ENCODE data around the gene PTPRE. TPM values are rescaled to one million over a fixed set of nuclear protein-coding genes. Genes with fewer than 3 reads are reported as not detected.

Gene PTPRE
- total and polyA plus RNA-seq, 10 of the 15 experiments (the other 5 are each of a cell fraction or from before 2014, with no cell fraction given) = 2.9 to 7.6 (median 5.8) TPM

DNA sequence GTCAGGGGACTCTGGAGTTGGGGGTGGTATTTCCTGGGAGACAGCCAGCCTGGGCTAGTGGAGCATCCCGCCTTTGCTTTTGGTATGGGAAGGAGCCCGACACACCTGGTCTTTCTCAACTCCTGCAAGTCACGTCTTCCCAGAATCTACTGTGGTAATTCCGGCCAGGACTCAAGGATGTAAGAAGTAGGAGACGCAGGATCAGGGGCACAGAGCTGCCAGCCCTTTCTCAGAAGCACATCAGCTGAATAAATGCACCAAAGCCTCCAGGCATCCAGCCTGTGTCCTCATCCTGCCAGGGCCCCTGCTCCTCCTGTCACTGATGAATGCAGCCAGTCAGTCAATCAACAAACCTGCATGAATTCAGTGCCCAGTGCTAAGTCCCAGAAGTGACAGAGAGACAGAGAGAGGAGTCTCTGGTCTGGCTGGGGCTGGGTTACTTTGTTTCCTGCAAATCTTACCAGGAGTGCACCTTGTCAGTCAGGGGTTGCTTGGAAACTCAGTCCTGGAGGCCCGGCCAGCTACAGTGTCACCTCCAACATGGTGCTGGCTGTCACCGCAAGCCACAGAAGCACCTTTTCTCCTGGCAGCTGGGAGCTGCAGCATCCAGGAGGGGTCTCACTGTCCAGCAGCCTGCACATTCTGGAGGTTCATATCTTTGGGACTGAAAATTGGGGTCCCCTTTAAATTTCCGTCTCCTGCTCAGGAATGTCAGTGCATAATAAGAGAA is 101.8 kb downstream of the PTPRE start:
- TF ChIP-seq NFIC (IDR thresholded peaks at IDR 0.05; ENCODE audit: low read depth, low read length) (no peak), PAX5 (IDR thresholded peaks at IDR 0.05; ENCODE audit: borderline replicate concordance, low read depth, low read length) (no peak), CHD1 (IDR thresholded peaks at IDR 0.05; ENCODE audit: low read depth, low read length) (no peak), NFXL1 (IDR thresholded peaks at IDR 0.05; ENCODE audit: borderline replicate concordance) (no peak)
- TF ChIP-seq, protein P1, sequence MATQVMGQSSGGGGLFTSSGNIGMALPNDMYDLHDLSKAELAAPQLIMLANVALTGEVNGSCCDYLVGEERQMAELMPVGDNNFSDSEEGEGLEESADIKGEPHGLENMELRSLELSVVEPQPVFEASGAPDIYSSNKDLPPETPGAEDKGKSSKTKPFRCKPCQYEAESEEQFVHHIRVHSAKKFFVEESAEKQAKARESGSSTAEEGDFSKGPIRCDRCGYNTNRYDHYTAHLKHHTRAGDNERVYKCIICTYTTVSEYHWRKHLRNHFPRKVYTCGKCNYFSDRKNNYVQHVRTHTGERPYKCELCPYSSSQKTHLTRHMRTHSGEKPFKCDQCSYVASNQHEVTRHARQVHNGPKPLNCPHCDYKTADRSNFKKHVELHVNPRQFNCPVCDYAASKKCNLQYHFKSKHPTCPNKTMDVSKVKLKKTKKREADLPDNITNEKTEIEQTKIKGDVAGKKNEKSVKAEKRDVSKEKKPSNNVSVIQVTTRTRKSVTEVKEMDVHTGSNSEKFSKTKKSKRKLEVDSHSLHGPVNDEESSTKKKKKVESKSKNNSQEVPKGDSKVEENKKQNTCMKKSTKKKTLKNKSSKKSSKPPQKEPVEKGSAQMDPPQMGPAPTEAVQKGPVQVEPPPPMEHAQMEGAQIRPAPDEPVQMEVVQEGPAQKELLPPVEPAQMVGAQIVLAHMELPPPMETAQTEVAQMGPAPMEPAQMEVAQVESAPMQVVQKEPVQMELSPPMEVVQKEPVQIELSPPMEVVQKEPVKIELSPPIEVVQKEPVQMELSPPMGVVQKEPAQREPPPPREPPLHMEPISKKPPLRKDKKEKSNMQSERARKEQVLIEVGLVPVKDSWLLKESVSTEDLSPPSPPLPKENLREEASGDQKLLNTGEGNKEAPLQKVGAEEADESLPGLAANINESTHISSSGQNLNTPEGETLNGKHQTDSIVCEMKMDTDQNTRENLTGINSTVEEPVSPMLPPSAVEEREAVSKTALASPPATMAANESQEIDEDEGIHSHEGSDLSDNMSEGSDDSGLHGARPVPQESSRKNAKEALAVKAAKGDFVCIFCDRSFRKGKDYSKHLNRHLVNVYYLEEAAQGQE (IDR thresholded peaks at IDR 0.05; ENCODE audit: low read depth, low read length) = no peak
- TF ChIP-seq, protein P2, sequence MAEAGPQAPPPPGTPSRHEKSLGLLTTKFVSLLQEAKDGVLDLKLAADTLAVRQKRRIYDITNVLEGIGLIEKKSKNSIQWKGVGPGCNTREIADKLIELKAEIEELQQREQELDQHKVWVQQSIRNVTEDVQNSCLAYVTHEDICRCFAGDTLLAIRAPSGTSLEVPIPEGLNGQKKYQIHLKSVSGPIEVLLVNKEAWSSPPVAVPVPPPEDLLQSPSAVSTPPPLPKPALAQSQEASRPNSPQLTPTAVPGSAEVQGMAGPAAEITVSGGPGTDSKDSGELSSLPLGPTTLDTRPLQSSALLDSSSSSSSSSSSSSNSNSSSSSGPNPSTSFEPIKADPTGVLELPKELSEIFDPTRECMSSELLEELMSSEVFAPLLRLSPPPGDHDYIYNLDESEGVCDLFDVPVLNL (IDR thresholded peaks at IDR 0.05; ENCODE audit: low read depth, low read length) = no peak
- TF ChIP-seq, protein P3, sequence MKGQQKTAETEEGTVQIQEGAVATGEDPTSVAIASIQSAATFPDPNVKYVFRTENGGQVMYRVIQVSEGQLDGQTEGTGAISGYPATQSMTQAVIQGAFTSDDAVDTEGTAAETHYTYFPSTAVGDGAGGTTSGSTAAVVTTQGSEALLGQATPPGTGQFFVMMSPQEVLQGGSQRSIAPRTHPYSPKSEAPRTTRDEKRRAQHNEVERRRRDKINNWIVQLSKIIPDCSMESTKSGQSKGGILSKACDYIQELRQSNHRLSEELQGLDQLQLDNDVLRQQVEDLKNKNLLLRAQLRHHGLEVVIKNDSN (IDR thresholded peaks at IDR 0.05; ENCODE audit: borderline replicate concordance, extremely low read length, insufficient read depth, low read depth, low read length) = no peak
- POLR2A ChIA-PET = no interaction called here
- Histone ChIP-seq H2AFZ (ENCODE audit: control insufficient read depth, low read depth, low read length) (no peak overlapping the region), H3K4me3 (no peak overlapping the region), H3K27me3 (replicated peaks in 1 of 2; ENCODE audit: control insufficient read depth in 2 of 2, insufficient read depth in 2 of 2, low read length in 1 of 2) (0 out of 4 replicates have a peak, but pooled peaks cover 0 to 2% of the 10 kb centered on the region in 2 experiments), H3K4me2 (ENCODE audit: control insufficient read depth, insufficient read depth) (no peak overlapping the region), H3K4me1 (ENCODE audit: control insufficient read depth, insufficient read depth, low read length) (no peaks in the 10 kb centered on the region), H3K79me2 (ENCODE audit: control insufficient read depth, insufficient read depth, low read length) (no peaks in the 10 kb centered on the region), H3K36me3 (ENCODE audit: control insufficient read depth in 2 of 2, insufficient read depth in 2 of 2, low read length in 1 of 2) (no peaks in the 10 kb centered on the region), H4K20me1 (ENCODE audit: control insufficient read depth, insufficient read depth) (no peaks in the 10 kb centered on the region), H3K27ac (ENCODE audit: control insufficient read depth, insufficient read depth) (no peak overlapping the region), H3K9me3 (replicated peaks; ENCODE audit: control insufficient read depth, insufficient read depth, low read length) (no peaks in the 10 kb centered on the region), H3K9ac (ENCODE audit: control insufficient read depth, insufficient read depth, low read length) (no peak overlapping the region)
- ATAC-seq (no peak), DNase-seq (ENCODE audit: low read depth, low spot score) (no peak), FAIRE-seq (no peak)
- intact Hi-C loops (cut with micrococcal nuclease; ENCODE audit: unreplicated experiment) = no loop called here
- RAD21 ChIA-PET (ENCODE audit: unreplicated experiment) = no interaction called here
- WGBS (ENCODE audit: insufficient coverage, insufficient replicate concordance, low lambda C conversion rate, missing lambda C conversion rate) = 23% methylated on average over 8 of the region's 8 CpGs
- in situ Hi-C loops (cut with MboI) = no loop called here
- no TSS peak for BruUV-seq (replicated peaks)
- SMC1A ChIA-PET (ENCODE audit: uncharacterized antibody, unreplicated experiment) = interaction anchor here (0.7 to 1.5 kb wide), 3 partner anchors 7 to 63 kb away, joined by 3 to 4 read pairs (median 3); no protein-coding TSS in a partner anchor
- CTCF ChIA-PET = interaction anchor here (0.8 to 2.4 kb wide), 9 partner anchors 19 to 329 kb away, joined by 3 to 11 read pairs (median 3); no protein-coding TSS in a partner anchor
